GM18526 (cell line): Measurements from ENCODE around the gene LARGE1.

Experiments used
- POLR2A ChIP-seq: IDR thresholded peaks from 3 replicates; pipeline ENCODE4 v1.6.1; 2011; ENCODE audit not compliant: insufficient read length; ENCODE audit errors: extremely low read depth

Gene LARGE1

DNA sequence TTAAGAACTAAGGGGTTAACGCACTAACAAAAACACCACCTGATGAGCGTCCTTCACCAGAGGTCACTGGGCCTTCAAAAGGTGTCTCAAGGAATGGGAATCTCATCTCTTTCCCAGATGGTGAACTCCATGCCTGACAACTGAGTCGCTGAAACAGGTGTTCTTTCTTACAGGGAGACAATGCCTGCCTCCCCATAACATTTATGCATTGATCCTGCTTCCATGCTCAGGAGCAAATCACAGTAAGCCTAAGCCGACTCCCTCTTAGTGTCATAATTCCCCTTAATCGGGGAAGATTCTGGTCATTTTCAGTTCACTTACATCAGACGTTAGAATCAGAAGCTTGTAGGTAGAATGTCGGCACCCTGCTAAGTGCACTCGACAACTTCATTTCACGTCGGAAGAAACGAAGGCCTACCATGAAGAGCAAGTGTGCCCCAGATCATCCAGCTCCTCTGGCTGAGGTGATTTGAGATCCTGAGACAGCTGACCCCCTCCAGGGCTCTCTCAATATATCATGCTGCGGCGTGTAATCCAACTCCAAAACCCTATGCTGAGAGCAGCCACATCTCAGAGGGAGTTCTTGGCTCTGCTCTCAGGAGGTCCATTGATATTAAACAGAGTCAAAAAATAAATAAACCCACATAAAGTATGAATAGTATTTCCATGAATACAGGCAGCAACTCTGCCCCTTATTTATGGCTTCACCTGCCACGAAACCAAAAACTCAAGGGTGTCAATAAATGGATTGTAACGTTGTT lies 163.1 kb downstream of the LARGE1 start:
- no peak for TF ChIP-seq POLR2A

GRCh38 chr22:33756508-33756949 lies 163.7 kb downstream of the LARGE1 start:
- no peak for TF ChIP-seq POLR2A

DNA sequence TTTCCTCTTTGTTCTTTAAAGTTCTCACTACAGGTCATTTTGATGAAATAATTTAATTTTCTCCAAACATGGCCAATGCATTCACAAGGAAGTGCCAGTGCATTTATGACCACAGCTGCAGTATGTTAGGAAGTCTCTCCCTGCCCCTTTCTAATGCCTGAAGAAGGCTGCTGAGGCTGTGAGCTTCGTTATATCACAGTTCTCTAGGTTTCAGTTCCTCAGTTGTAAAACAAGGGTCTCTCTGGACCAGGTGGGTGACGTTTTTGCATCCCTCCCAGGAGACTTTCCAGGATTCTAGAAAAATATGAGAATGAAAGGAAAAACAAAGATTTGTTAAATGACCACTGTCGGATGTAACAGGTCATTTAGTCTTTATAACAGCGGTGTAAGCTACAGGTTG lies 171.6 kb downstream of the LARGE1 start:
- TF ChIP-seq POLR2A, result no peak

DNA sequence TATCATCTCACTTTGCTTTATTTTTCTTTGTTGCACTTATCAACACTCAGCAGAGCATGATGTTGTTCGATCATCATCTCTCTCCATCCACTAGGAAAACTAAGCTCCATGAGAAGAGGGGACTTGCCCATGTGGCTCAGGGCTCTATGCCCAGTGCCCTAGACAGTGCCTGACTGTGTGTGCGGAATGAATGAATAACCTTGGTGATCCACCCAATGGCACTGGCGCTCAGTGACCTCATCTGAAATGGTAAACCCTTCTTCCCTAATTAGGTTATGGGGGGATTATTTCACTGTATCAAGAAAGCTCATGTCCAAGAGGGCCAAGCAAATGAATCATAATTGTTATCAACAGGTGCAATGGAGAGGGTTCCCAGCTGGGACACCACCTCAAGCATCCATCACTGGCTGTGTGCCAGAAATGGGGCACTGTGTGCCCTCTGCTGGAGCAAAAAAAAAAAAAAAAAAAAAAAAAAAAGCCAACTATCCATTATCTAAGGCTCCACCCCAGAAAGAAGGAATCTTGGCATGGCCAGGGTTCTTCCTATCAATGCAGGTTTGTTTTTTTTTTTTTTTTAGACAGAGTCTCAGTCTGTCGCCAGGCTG lies 172.6 kb downstream of the LARGE1 start:
- TF ChIP-seq POLR2A, result no peak

GRCh38 chr22:33747029-33747428 lies 173.2 kb downstream of the LARGE1 start:
- TF ChIP-seq POLR2A, result no peak

DNA sequence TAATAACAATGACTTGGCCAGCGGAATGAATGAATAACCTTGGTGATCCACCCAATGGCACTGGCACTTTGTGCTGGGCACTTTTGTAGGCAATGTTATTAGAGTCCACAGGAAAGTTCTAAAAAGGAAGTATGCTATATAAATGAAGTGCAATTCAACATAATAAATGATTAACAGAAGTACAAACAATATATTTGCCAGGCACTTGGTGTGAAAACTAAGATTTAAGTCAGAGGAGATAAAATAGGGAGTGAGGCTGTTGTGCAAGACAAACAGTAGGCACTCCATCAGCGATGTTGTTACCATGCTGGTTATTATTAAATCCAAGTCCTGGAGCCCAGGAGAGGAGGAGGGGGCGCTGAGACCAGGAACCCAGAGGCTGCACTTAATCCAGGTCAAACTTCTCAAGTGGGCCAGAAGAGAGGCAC lies 173.8 kb downstream of the LARGE1 start:
- no peak for TF ChIP-seq POLR2A

DNA sequence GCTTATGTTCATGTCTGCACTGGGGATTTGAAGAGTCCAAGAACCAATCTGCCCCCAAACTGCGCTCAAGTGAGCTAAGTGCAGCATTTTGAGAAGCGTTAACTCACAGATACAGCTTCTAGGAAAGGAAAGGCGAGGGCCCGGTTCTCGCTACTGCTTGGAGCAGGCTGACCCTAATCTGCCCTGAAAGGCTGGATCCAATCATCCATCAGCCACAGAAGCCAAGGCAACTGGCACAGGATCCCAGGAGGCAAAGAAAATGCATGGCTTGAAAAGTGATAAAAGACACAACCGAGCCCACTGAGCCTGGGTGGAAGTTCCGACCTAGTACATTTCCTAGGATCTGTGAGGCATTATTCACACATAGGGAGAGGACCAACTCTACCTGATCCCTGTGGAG lies 174.8 kb downstream of the LARGE1 start:
- TF ChIP-seq POLR2A, result no peak

GRCh38 chr22:33743756-33744155 lies 176.5 kb downstream of the LARGE1 start:
- no peak for TF ChIP-seq POLR2A

DNA sequence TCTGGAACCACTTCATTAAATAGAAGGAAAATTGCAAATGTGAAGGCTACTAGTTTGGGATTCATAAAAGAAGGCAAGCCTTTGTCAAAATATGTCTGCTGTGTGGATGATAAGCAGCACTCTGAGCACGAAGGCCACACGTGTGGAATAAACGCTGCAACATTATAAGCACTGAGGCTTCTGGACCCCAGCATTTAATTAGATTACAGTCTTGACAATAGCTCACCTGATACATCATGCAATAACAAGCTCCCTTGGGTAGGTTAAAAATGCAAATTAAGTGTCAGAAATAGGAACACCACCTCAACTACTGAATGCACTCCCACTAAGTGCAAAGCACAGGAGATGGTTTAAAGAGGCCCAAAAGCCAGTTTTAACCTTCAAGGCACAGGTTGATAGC lies 179.3 kb downstream of the LARGE1 start:
- TF ChIP-seq POLR2A, result no peak

- no peak for TF ChIP-seq POLR2A
Observed at GRCh38 chr22:33739516-33739915, 180.8 kb downstream of the LARGE1 start.

- TF ChIP-seq POLR2A, result no peak
Observed at GRCh38 chr22:33737662-33738061, 182.6 kb downstream of the LARGE1 start.

DNA sequence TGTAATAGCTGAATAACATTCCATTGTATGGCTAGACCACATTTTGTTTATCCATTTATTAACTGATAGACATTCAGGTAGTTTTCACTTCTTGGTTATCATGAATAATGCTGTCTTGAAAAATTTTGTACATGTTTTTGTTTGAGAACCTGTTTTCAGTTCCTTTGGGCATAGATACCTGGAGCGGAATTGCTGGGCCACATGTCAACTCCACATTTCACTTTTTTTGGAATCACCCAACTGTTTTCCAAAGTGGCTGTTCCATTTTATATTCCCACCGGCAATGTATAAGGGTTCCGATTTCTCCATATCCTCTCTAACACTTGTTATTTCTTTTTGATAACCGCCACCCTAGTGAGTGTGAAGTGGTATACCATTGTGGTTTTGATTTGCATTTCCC lies 184.3 kb downstream of the LARGE1 start:
- no peak for TF ChIP-seq POLR2A

DNA sequence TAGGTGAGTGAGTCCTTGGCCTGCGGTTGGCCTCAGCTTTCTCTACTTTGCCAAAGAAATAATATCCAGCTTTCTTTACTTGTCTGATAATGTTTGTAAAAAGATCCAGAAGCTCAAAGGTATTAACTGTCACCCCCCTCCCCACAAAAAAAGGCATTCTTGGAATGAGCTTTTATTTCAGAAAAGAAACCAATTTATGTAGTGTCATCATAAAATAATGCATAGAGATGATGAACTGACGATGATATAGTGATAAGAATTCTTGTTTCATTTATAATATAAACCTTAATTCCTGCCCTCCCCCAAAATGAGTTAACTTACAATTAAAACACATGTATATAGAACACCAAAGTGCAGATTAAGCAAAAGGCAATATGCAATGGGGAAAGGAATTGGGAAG lies 191.4 kb downstream of the LARGE1 start:
- TF ChIP-seq POLR2A, result no peak

DNA sequence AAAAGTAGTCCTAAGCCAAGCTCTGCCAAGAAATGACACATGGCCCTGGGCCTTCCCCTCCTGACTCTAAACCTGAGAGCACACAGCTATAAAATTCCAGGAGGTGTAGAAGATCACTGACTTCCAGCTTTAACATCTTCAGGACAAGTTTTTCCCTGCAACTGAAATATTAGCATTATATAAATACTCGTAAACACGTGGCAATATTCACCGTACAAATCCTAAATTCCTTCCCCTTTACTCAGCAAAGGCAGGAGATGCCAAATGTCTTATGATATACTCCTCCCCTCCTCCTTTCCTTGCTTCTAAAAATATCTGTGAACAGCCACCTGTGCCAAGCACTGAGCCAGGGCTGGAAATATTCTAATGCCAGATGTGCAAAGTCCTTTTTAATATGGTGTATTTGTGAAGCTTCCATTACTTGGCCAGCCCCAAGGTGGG lies 194.0 kb downstream of the LARGE1 start:
- TF ChIP-seq POLR2A, result no peak

DNA sequence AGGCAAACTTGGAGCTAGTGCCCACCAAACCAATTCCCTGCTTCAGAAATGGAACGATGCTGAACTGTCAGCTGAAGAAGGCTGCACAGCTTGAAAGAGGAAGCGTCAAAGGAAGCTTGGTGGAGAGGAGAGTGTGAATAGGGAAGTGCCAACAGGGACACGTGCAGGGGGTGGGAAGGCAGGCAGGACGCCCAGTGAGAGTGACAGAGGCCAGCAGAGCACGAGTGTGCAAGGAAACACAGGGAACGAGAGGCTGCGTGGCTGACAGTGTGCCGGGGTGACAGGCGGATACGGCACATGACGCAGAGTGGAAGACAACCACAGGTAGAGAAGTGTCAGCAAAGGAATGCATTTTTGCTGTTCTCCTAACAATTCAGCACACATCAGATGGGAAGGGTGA lies 196.4 kb downstream of the LARGE1 start:
- TF ChIP-seq POLR2A, result no peak

- TF ChIP-seq POLR2A, result no peak
Observed at GRCh38 chr22:33722816-33723215, 197.5 kb downstream of the LARGE1 start.

DNA sequence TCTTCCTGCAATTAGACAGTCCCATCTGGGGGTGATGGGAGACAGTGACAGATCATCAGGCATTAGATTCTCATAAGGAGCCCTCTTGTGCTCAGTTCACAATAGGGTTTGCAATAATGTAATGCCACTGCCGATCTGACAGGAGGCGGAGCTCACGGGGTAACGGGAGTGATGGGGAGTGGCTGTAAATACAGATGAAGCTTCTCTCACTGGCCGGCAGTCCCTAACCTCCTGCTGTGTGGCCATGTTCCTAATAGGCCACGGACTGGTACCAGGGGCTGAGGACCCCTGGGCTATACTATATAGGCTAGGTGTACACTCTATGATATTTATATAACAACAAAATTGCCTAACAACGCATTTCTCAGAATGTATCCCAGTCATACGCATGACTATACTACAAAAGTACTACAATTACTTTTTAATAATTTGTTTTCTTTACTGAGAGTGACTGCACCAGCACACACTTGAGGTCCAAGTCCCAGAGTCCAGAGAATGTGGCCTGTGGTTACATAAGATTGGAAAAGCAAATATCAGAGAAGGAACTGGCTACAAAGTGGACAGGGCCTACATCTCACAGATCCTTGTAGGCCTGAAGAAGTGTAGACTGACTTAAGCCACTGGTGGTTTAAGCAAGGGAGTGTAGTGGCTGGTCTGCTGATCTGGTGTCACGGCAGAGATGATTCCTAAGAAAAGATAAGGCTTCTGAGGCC lies 200.0 kb downstream of the LARGE1 start:
- no peak for TF ChIP-seq POLR2A
